OCI-LY3 (cell line): Measurements from ENCODE around the gene RASL11A.
A peak's percentile ranks its signal among the peaks of the same experiment; 100 is the strongest.

ENCODE experiments used
- H2AFZ ChIP-seq: fragments of 200-600, 300-600 bp; shearing (Covaris generic); 2 replicates; pipeline ENCODE4 v1.6.0; 2014; ENCODE audit warnings: antibody characterized with exemption, low read depth, low read length
- H3K27ac ChIP-seq: fragments of 200-600, 300-600 bp; sonication (generic); 2 replicates; pipeline ENCODE4 v1.5.1; 2014; ENCODE audit warnings: mild to moderate bottlenecking, low read length, moderate library complexity, mixed read lengths
- H3K27me3 ChIP-seq: fragments of 200-600, 300-600 bp; sonication (generic); 2 replicates; pipeline ENCODE4 v1.6.1; 2014; ENCODE audit warnings: low read depth, low read length, mixed read lengths
- H3K36me3 ChIP-seq: fragments of 200-600, 300-600 bp; sonication (generic); replicated peaks from 2 replicates; pipeline ENCODE3; 2014; ENCODE audit warnings: low read depth, low read length, mixed read lengths
- H3K4me1 ChIP-seq: fragments of 300-600, 200-600 bp; sonication (generic); 2 replicates; pipeline ENCODE4 v1.6.1; 2014; ENCODE audit warnings: low read length, mixed read lengths
- H3K4me2 ChIP-seq: fragments of 200-600, 300-600 bp; sonication (generic); 2 replicates; pipeline ENCODE4 v1.6.1; 2014; ENCODE audit warnings: low read length, mixed read lengths
- H3K4me3 ChIP-seq: fragments of 300-600, 200-600 bp; sonication (generic); 2 replicates; pipeline ENCODE4 v1.5.1; 2014; ENCODE audit warnings: antibody characterized with exemption, mild to moderate bottlenecking, low read length, moderate library complexity
- H3K79me2 ChIP-seq: fragments of 300-600, 200-600 bp; shearing (Covaris generic); 2 replicates; pipeline ENCODE4 v1.6.1; 2014; ENCODE audit warnings: mild to moderate bottlenecking, low read length, mixed read lengths
- H3K9ac ChIP-seq: fragments of 300-600, 200-600 bp; shearing (Covaris generic); 2 replicates; pipeline ENCODE4 v1.6.0; 2014; ENCODE audit warnings: mild to moderate bottlenecking, low read length, moderate library complexity
- H3K9me3 ChIP-seq: fragments of 200-600, 300-600 bp; shearing (Covaris generic); 2 replicates; pipeline ENCODE4 v1.6.1; 2014; ENCODE audit warnings: low read length, mixed read lengths; ENCODE audit not compliant: insufficient read depth
- H4K20me1 ChIP-seq: fragments of 200-600, 300-600 bp; sonication (generic); 2 replicates; pipeline ENCODE4 v1.6.1; 2016; ENCODE audit warnings: low read length, mixed read lengths; ENCODE audit not compliant: insufficient read depth
- EZH2phosphoT487 ChIP-seq: fragments of 200-600 bp; shearing (Covaris generic); IDR thresholded peaks from 2 replicates; pipeline ENCODE4 v1.6.1; 2018; ENCODE audit warnings: antibody characterized with exemption, mixed run types, low read depth
- TF ChIP-seq, protein P1 (sequence below): fragments of 200-600, 300-600 bp; sonication (generic); IDR thresholded peaks from 2 replicates; pipeline ENCODE4 v1.5.1; 2014; ENCODE audit warnings: antibody characterized with exemption, low read length, low read depth

The RASL11A gene

GRCh38 chr13:27280009-27280656 lies 9.5 kb downstream of the RASL11A start:
- no peaks in the 10 kb centered on the region for H3K36me3 ChIP-seq
- no peak overlapping the region for H3K4me3 ChIP-seq
- no peaks in the 10 kb centered on the region for H3K4me1 ChIP-seq
- no peaks in the 10 kb centered on the region for H4K20me1 ChIP-seq
- no peak overlapping the region for H3K4me2 ChIP-seq
- no peaks in the 10 kb centered on the region for H3K9me3 ChIP-seq
- H3K27ac ChIP-seq: no peak overlapping the region
- H3K79me2 ChIP-seq: no peaks in the 10 kb centered on the region
- H2AFZ ChIP-seq: no peak overlapping the region
- H3K27me3 ChIP-seq: 0 out of 2 replicates have a peak, but pooled peaks cover 4% of the 10 kb centered on the region
- no peak overlapping the region for H3K9ac ChIP-seq
- no peak for TF ChIP-seq EZH2phosphoT487

- Histone ChIP-seq H2AFZ (no peak overlapping the region), H3K4me2 (no peak overlapping the region), H3K27me3 (0 out of 2 replicates have a peak, but pooled peaks cover 4% of the 10 kb centered on the region), H3K36me3 (no peaks in the 10 kb centered on the region), H3K9ac (no peak overlapping the region), H4K20me1 (no peaks in the 10 kb centered on the region), H3K27ac (no peak overlapping the region), H3K4me3 (no peak overlapping the region), H3K9me3 (no peaks in the 10 kb centered on the region), H3K79me2 (no peaks in the 10 kb centered on the region), H3K4me1 (no peaks in the 10 kb centered on the region)
- TF ChIP-seq, protein P1, sequence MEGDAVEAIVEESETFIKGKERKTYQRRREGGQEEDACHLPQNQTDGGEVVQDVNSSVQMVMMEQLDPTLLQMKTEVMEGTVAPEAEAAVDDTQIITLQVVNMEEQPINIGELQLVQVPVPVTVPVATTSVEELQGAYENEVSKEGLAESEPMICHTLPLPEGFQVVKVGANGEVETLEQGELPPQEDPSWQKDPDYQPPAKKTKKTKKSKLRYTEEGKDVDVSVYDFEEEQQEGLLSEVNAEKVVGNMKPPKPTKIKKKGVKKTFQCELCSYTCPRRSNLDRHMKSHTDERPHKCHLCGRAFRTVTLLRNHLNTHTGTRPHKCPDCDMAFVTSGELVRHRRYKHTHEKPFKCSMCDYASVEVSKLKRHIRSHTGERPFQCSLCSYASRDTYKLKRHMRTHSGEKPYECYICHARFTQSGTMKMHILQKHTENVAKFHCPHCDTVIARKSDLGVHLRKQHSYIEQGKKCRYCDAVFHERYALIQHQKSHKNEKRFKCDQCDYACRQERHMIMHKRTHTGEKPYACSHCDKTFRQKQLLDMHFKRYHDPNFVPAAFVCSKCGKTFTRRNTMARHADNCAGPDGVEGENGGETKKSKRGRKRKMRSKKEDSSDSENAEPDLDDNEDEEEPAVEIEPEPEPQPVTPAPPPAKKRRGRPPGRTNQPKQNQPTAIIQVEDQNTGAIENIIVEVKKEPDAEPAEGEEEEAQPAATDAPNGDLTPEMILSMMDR: no peak
- TF ChIP-seq EZH2phosphoT487: no peak
Observed at GRCh38 chr13:27280841-27281240, 10.2 kb downstream of the RASL11A start.

DNA sequence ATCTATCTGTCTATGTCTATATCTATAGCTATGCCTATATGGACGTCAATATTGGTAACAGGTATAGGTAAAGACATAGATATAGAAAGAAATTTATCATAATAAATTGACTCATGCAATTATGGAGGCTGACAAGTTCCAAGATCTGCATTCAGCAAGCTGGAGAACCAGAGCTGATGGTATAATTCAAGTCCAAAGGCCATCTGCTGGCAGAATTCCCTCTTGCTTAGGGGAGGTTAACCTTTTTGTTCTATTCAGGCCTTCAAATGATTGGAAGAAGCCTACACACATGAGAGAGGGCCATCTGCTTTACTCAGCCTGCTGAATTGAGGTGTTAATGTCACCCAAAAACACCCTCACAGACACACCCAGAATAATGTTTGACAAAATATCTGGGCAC lies 10.8 kb downstream of the RASL11A start:
- H3K4me2 ChIP-seq: no peak overlapping the region
- H4K20me1 ChIP-seq: no peaks in the 10 kb centered on the region
- TF ChIP-seq, protein P1: peak; percentile 18
- TF ChIP-seq EZH2phosphoT487: no peak
- no peak overlapping the region for H3K4me3 ChIP-seq
- H3K36me3 ChIP-seq: no peaks in the 10 kb centered on the region
- H3K27me3 ChIP-seq: no peaks in the 10 kb centered on the region
- no peak overlapping the region for H3K27ac ChIP-seq
- H3K79me2 ChIP-seq: no peaks in the 10 kb centered on the region
- no peak overlapping the region for H2AFZ ChIP-seq
- no peaks in the 10 kb centered on the region for H3K4me1 ChIP-seq
- H3K9ac ChIP-seq: no peak overlapping the region
- H3K9me3 ChIP-seq: no peaks in the 10 kb centered on the region

- H3K4me3 ChIP-seq: no peak overlapping the region
- peaks cover 3% of the 10 kb centered on the region for H3K4me1 ChIP-seq
- TF ChIP-seq, protein P1: peak; percentile 92
- TF ChIP-seq EZH2phosphoT487: no peak
- H3K27me3 ChIP-seq: no peaks in the 10 kb centered on the region
- no peak overlapping the region for H3K9ac ChIP-seq
- no peak overlapping the region for H3K4me2 ChIP-seq
- no peak overlapping the region for H3K27ac ChIP-seq
- H3K79me2 ChIP-seq: no peaks in the 10 kb centered on the region
- no peak overlapping the region for H2AFZ ChIP-seq
- no peaks in the 10 kb centered on the region for H4K20me1 ChIP-seq
- H3K36me3 ChIP-seq: no peaks in the 10 kb centered on the region
- H3K9me3 ChIP-seq: no peaks in the 10 kb centered on the region
Observed at GRCh38 chr13:27283906-27284493, 13.4 kb downstream of the RASL11A start.
